Activated CD4-positive, alpha-beta T cell treated with anti-CD3 and anti-CD28 coated beads, Interleukin-2, amount 50 U/mL, for 24 hours (primary cell): ENCODE data around the gene GPR68.
"Not testable (repeated sequence)": the region's sequence is repeated elsewhere in the genome, so short reads cannot be mapped to it uniquely, and the experiment has no call there.

Source experiments
- DNase-seq, 2 donors: peaks; one replicate each; pipeline ENCODE4 v3.0.0-alpha.2; 2020; ENCODE audit warnings: low read depth in 1 of 2, low spot score in 1 of 2

Gene GPR68

GRCh38 chr14:91254461-91254860 is 10.0 kb upstream of the GPR68 start:
- DNase-seq, result no peak

- no peak for DNase-seq
Observed at GRCh38 chr14:91253795-91254323, 9.4 kb upstream of the GPR68 start.

GRCh38 chr14:91252871-91253794 is 8.6 kb upstream of the GPR68 start:
- no peak for DNase-seq

GRCh38 chr14:91250912-91251311 is 6.4 kb upstream of the GPR68 start:
- DNase-seq, result no peak

GRCh38 chr14:91249841-91250616 is 5.5 kb upstream of the GPR68 start:
- no peak for DNase-seq

GRCh38 chr14:91246051-91246852 is 1.7 kb upstream of the GPR68 start:
- DNase-seq, result peak; percentile 37 to 79

- DNase-seq, result not testable (repeated sequence)
Observed at GRCh38 chr14:91245616-91246015, 1.1 kb upstream of the GPR68 start.

GRCh38 chr14:91245029-91245428 is 525 bp upstream of the GPR68 start:
- peak in 1 of 2 donors; percentile 63 for DNase-seq

GRCh38 chr14:91243074-91243471 is 1.4 kb downstream of the GPR68 start:
- no peak for DNase-seq

GRCh38 chr14:91242635-91243034 is 1.9 kb downstream of the GPR68 start:
- no peak for DNase-seq

- DNase-seq, result peak in 1 of 2 donors; percentile 36
Observed at GRCh38 chr14:91241863-91242262, 2.6 kb downstream of the GPR68 start.

- DNase-seq, result no peak
Observed at GRCh38 chr14:91238661-91239060, 5.8 kb downstream of the GPR68 start.

- DNase-seq, result no peak
Observed at GRCh38 chr14:91238085-91238484, 6.4 kb downstream of the GPR68 start.

- no peak for DNase-seq
Observed at GRCh38 chr14:91237219-91237618, 7.3 kb downstream of the GPR68 start.

- DNase-seq, result no peak
Observed at GRCh38 chr14:91235841-91236240, 8.7 kb downstream of the GPR68 start.

GRCh38 chr14:91234791-91235114 is 9.8 kb downstream of the GPR68 start:
- DNase-seq, result no peak

- no peak for DNase-seq
Observed at GRCh38 chr14:91233936-91234790, 10.3 kb downstream of the GPR68 start.

- no peak for DNase-seq
Observed at GRCh38 chr14:91232603-91233002, 11.9 kb downstream of the GPR68 start.

GRCh38 chr14:91232052-91232451 is 12.5 kb downstream of the GPR68 start:
- no peak for DNase-seq

- DNase-seq, result no peak
Observed at GRCh38 chr14:91231446-91231845, 13.1 kb downstream of the GPR68 start.
